HG03045 (cell line): ENCODE measurements around the gene HPRT1.
"Not testable (repeated sequence)": the region's sequence is repeated elsewhere in the genome, so short reads cannot be mapped to it uniquely, and the experiment has no call there.

Experiments
- ATAC-seq: cut with Tn5 transposase; IDR thresholded peaks from one replicate; pipeline ENCODE4 v1.9.1; 2021; ENCODE audit warnings: mild to moderate bottlenecking, moderate library complexity; ENCODE audit not compliant: unreplicated experiment

Gene HPRT1

GRCh38 chrX:134460005-134460861 is at the start of gene HPRT1:
HPRT1 (plus strand) TSS chrX:134460165; CDS start chrX:134460312, 147 bp downstream.
- ATAC-seq: peak; percentile 96

- no peak for ATAC-seq
These were observed 43.9 kb upstream of the HPRT1 start for GRCh38 chrX:134416087-134416486.

GRCh38 chrX:134418317-134419113 is 41.5 kb upstream of the HPRT1 start:
- ATAC-seq: no peak

- ATAC-seq: no peak
These were observed 40.2 kb upstream of the HPRT1 start for GRCh38 chrX:134419784-134420183.

DNA sequence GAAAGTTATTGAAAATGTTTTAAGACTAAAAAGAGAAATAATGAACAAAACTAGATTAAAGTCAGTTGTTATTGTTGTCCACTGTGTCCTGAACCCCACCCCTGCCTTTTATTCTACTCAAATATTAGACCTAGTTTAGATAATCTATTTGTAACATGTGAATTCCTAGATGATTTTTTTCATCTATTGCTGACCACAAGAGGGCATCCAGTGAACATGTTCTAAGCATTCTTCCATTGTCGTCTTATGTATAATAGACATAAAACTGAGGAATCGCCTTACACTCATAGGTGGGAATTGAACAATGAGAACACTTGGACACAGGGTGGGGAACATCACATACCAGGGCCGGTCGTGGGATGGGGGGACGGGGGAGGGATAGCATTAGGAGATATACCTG is 36.4 kb upstream of the HPRT1 start:
- no peak for ATAC-seq

- no peak for ATAC-seq
These were observed 33.7 kb upstream of the HPRT1 start for GRCh38 chrX:134426281-134426680.

DNA sequence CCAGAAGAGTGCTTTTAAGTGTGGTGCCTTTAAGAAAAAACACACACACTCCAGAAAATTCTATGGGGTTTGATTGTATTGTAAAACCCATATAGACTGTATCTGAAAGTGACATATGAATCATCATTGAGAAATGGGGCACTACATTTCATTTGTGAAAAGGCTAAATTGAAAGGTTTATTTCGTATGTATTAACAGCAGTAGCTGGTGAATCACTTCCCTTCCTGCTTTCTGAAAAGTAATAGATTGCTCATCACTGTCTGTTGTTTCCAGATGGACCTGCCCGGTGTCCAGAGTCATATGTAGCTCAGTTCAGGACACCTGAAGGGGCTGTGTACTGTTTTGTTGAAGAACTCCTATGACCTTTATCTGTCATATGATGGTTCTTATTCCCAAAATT is 28.1 kb upstream of the HPRT1 start:
- ATAC-seq: no peak

DNA sequence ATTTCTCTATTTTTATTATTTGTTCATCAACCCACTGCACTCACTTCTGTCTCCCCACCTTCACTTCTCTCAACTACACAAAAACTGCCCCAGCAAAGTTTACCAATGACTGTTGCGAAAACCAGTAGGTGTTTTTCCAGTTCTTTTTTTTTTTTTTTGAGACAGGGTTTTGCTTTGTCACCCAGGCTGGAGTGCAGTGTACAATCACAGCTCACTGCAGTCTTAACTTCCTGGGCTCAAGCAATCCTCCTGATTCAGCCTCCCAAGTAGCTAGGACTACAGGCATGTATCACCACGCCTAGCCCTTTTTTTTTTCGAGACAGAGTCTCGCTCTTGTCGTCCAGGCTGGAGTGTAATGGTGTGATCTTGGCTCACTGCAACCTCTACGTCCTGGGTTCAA is 24.1 kb upstream of the HPRT1 start:
- ATAC-seq: no peak

DNA sequence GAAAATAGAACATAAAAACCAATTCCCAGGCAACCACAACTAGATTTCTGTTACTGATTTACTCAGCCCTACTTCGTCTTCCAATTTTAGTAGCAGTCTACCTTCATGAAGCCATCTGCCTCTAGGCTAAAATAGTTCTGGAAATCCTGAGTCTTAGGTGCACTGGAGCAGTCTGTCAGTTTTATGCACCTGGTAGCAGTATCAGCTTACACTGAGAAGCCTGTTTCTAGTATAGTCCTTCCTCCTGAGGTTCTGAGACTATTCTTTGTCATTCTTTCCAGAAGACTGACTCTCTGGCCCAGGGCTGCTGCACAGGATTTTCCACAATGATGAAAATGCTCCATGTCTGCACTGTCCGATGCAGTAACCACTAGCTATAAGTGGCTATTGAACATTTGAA is 16.9 kb upstream of the HPRT1 start:
- no peak for ATAC-seq

DNA sequence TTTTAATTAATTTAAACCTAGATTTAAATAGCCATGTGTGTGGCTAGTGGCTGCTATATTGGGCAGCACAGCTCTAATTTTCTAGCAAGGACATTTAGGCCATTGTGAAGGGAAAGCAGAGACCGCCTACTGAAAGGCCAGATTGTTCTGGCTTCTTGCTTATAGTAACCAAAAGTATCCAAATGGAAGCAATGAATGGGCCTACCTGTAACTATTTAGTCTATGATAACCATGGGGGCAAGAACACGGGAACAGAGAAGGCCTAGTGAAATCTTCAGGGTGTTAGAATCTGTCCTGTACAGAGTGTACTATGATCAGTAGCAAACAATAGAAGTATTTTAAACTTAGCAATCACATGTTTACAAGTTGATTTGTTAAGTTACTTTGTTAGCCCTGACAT is 16.5 kb upstream of the HPRT1 start:
- ATAC-seq: no peak

DNA sequence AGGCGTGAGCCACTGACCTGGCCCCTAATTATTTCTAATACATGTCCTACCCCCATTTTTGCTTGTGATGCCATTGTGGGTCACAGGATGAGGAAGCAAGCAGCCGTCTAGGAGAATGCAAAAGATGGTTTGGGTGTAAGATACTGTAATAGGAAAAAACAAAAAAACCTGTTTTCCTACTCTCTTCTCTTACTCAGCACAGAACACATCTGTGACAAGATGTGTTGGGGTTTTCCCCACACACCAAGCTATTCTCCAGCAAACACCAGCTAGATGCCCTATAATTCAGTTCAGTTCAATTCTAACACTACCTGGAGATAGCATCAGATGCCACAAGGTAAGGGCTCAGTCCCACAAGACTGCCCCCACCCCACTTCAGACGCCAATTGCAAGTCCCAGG is 15.3 kb upstream of the HPRT1 start:
- ATAC-seq: no peak

DNA sequence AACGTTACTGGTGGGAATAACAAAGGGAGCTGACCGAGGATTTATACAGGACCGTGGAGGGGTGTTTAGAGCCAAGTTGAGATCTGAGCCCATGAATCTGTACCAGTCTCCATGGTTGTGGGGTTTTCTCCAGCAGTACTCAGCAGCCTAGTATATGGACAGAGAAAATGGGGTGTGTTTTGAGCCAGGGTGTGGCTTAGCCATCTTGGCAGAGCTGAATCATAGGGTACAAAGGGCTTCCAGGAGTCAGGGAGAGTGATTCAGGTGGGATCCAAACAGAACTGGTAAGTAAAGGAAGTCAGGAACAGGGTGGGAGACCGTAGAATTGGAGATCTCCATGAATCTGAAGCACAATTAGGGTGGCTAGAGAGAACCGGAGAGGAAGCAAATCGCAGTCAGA is 7.4 kb upstream of the HPRT1 start:
- no peak for ATAC-seq

DNA sequence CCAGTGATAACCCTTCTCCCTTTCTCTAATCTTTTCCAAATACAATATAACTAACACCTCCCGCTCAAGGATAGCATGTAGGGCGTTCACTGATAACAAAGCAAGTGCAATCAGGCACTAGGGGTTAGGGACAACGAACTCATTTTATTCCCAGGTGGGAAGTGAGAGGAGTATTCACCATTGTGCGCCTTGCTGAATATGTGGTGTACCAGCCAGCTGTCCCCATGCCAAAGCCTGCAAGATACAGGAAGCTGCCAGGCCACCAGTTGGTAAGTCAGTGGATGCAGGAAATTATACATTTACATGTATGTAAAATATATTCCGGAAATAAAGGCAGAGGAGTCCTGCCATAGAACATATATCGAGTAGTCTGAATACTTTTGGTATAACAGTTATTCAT is 6.3 kb upstream of the HPRT1 start:
- ATAC-seq: no peak

DNA sequence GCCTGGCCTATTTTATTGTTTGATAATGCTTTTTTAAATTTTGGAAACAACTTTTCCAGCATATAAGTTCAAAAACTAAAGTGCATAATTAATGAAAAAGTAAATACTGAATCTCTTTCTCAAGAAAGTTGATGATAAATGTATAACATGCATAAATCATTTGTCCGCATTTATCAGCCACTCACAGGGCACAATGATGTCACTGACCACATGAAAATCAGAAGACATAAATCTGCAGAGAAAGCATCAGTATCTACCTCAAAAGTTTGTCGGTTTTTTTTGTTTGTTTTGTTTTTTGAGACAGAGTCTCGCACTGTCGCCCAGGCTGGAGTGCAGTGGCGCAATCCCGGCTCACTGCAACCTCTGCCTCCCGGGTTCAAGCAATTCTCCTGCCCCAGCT is 5.5 kb upstream of the HPRT1 start:
- ATAC-seq: no peak

DNA sequence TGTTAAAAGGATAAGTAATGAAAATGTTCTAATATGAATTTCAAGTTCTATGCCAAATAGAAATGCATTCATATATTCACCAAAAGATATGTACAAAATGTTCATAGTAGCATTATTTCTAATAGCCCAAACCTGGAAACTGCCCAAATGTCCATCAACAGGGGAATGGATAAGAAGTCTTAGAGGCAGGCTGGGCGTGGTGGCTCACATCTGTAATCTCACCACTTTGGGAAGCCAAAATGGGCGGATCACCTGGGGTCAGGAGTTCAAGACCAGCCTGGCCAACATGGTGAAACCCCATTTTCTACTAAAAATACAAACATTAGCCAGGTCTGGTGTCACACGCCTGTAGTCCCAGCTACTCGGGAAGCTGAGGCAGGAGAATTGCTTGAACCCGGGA is 2.3 kb upstream of the HPRT1 start:
- ATAC-seq: no peak

DNA sequence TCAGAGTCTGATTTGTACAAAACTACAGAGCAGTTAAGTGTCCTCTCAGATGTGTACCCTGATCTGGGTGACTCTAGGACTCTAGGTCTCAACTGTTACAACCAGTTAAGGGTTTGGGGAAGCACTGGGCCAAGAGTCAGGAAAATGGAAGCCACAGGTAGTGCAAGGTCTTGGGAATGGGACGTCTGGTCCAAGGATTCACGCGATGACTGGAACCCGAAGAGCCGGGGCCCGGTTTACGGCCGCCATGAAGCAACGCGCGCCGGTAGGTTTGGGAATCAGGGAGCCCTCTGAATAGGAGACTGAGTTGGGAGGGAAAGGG is 321 bp upstream of the HPRT1 start:
- peak; percentile 15 for ATAC-seq

- ATAC-seq: no peak
These were observed 876 bp downstream of the HPRT1 start for GRCh38 chrX:134460862-134461220.

GRCh38 chrX:134461437-134461836 is 1.5 kb downstream of the HPRT1 start:
- ATAC-seq: no peak

- no peak for ATAC-seq
These were observed 3.0 kb downstream of the HPRT1 start for GRCh38 chrX:134462927-134463326.

DNA sequence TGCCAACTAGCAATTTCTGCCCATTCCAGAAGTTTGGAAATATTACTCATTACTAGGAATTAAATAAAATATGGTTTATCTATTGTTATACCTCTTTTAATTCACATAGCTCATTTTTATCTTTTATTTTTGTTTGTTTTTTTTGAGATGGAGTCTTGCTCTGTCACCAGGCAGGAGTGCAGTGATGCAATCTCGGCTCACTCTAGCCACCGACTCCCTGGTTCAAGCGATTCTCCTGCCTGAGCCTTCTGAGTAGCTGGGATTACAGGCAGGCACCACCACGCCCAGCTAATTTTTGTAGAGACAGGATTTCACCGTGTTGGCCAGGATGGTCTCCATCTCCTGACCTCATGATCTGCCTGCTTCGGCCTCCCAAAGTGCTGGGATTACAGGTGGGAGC is 4.5 kb downstream of the HPRT1 start:
- ATAC-seq: not testable (repeated sequence)

DNA sequence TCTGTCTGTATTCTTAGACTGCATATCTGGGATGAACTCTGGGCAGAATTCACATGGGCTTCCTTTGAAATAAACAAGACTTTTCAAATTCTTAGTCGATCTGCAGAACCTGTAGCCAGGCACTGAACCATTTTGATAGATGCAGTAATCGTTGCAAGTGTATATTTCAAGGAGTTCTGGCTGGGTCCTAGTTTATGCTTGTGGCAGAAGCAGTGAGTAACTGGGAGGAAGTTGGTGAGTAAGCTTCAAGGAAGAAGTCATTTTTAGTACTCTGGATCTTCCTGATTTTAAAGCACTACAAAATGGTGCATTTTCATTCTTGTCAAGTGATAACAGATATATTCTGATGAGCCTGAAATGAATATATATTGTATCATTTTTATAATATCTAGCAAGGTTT is 9.5 kb downstream of the HPRT1 start:
- ATAC-seq: no peak

- no peak for ATAC-seq
These were observed 10.0 kb downstream of the HPRT1 start for GRCh38 chrX:134470013-134470412.
